Measurements from ENCODE around the gene CHI3L2. TPM values are rescaled to one million over a fixed set of nuclear protein-coding genes. Genes with fewer than 3 reads are reported as not detected.

Gene CHI3L2
- total RNA-seq, 1 donor from 2014 or later, result 5.6 TPM

GRCh38 chr1:111202707-111203623 is 24.5 kb upstream of the CHI3L2 start:
- intact Hi-C loops (cut with DNase I), result no loop called here
- Histone ChIP-seq H3K27ac (peak overlapping the region; percentile 78), H3K4me3 (peak overlapping the region; percentile 70 to 77), H3K36me3 (no peaks in the 10 kb centered on the region), H3K27me3 (no peaks in the 10 kb centered on the region), H3K4me1 (peaks cover 37% of the 10 kb centered on the region), H3K9me3 (no peaks in the 10 kb centered on the region)
- TF ChIP-seq CTCF (IDR thresholded peaks at IDR 0.05), result no peak
- no peak for TF ChIP-seq POLR2A (IDR thresholded peaks at IDR 0.05)
- TF ChIP-seq POLR2AphosphoS5 (IDR thresholded peaks at IDR 0.05; ENCODE audit: insufficient read depth in 1 of 2, low read depth in 1 of 2), result no peak
- no peak for DNase-seq (ENCODE audit: extremely low spot score in 2 of 2)

GRCh38 chr1:111203681-111204200 is 23.8 kb upstream of the CHI3L2 start:
- DNase-seq (ENCODE audit: extremely low spot score in 2 of 2), result no peak
- no peak for TF ChIP-seq CTCF (IDR thresholded peaks at IDR 0.05)
- TF ChIP-seq POLR2AphosphoS5 (IDR thresholded peaks at IDR 0.05; ENCODE audit: insufficient read depth in 1 of 2, low read depth in 1 of 2), result no peak
- no peak for TF ChIP-seq POLR2A (IDR thresholded peaks at IDR 0.05)
- H3K4me1 ChIP-seq, result peaks cover 37% of the 10 kb centered on the region

GRCh38 chr1:111204201-111204982 is 23.1 kb upstream of the CHI3L2 start:
- TF ChIP-seq CTCF (IDR thresholded peaks at IDR 0.05) (no peak), POLR2AphosphoS5 (IDR thresholded peaks at IDR 0.05; ENCODE audit: insufficient read depth in 1 of 2, low read depth in 1 of 2) (peak in 1 of 2 donors; percentile 62), POLR2A (IDR thresholded peaks at IDR 0.05) (peak in 1 of 2 donors; percentile 43)
- H3K36me3 ChIP-seq, result no peaks in the 10 kb centered on the region
- no peaks in the 10 kb centered on the region for H3K27me3 ChIP-seq
- peak overlapping the region; percentile 78 for H3K27ac ChIP-seq
- peak overlapping the region; percentile 70 to 77 for H3K4me3 ChIP-seq
- intact Hi-C loops (cut with DNase I), result no loop called here
- DNase-seq (ENCODE audit: extremely low spot score in 2 of 2), result no peak
- H3K4me1 ChIP-seq, result peaks cover 37% of the 10 kb centered on the region
- H3K9me3 ChIP-seq, result no peaks in the 10 kb centered on the region

More at GRCh38 chr1:111203681-111204200, 23.8 kb upstream of the CHI3L2 start:
- peak overlapping the region; percentile 70 to 77 for H3K4me3 ChIP-seq
- H3K9me3 ChIP-seq, result no peaks in the 10 kb centered on the region
- H3K36me3 ChIP-seq, result no peaks in the 10 kb centered on the region
- peak overlapping the region; percentile 78 for H3K27ac ChIP-seq
- H3K27me3 ChIP-seq, result no peaks in the 10 kb centered on the region
- intact Hi-C loops (cut with DNase I), result no loop called here

- intact Hi-C loops (cut with DNase I), result no loop called here
- peaks cover 37% of the 10 kb centered on the region for H3K4me1 ChIP-seq
- peak overlapping the region in 1 of 2 donors; percentile 77 for H3K4me3 ChIP-seq
- no peak for DNase-seq (ENCODE audit: extremely low spot score in 2 of 2)
- TF ChIP-seq POLR2A (IDR thresholded peaks at IDR 0.05) (no peak), CTCF (IDR thresholded peaks at IDR 0.05) (no peak), POLR2AphosphoS5 (IDR thresholded peaks at IDR 0.05; ENCODE audit: insufficient read depth in 1 of 2, low read depth in 1 of 2) (no peak)
- no peaks in the 10 kb centered on the region for H3K36me3 ChIP-seq
- H3K27me3 ChIP-seq, result no peaks in the 10 kb centered on the region
- no peaks in the 10 kb centered on the region for H3K9me3 ChIP-seq
- H3K27ac ChIP-seq, result peak overlapping the region; percentile 78
These were observed 22.4 kb upstream of the CHI3L2 start for GRCh38 chr1:111204983-111205713.
